ENCODE measurements around the gene VCAN. TPM values are rescaled to one million over a fixed set of nuclear protein-coding genes. Genes with fewer than 3 reads are reported as not detected.

The VCAN gene
- total RNA-seq, 2 donors from 2014 or later: 453 to 516 TPM

GRCh38 chr5:83586874-83587776 lies 115.6 kb downstream of the VCAN start:
- intact Hi-C loops (cut with DNase I): no loop called here
- DNase-seq (ENCODE audit: low spot score): no peak

- intact Hi-C loops (cut with DNase I): no loop called here
These were observed 118.2 kb downstream of the VCAN start for GRCh38 chr5:83589786-83590185.

GRCh38 chr5:83590966-83591365 lies 119.4 kb downstream of the VCAN start:
- intact Hi-C loops (cut with DNase I): no loop called here
- DNase-seq (ENCODE audit: low spot score): no peak

More at GRCh38 chr5:83589786-83590185, 118.2 kb downstream of the VCAN start:
- no peak for DNase-seq (ENCODE audit: low spot score)

DNA sequence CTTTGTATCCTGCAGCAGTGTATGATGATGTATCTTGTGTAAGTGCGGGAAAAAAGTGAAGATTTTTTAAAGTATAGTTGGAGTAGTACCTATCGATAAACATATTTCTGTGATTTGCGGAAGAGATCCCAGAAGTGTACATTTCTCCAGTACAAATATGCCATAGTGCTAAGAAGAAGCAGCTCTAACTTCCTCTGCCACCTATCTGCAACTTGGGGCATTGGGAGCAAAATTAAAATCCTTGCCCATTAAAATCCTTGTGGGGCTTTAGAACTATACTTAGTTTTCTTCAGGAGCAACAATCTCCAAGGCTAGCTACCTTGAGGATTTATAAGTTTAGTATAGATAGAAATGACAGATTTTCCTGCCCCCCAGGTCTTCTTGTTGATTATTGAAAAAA lies 123.7 kb downstream of the VCAN start:
- intact Hi-C loops (cut with DNase I): no loop called here
- no peak for DNase-seq (ENCODE audit: low spot score)

GRCh38 chr5:83608122-83608521 lies 136.6 kb downstream of the VCAN start:
- no peak for DNase-seq (ENCODE audit: low spot score)
- intact Hi-C loops (cut with DNase I): no loop called here

GRCh38 chr5:83614841-83615240 lies 143.3 kb downstream of the VCAN start:
- no peak for DNase-seq (ENCODE audit: low spot score)
- intact Hi-C loops (cut with DNase I): no loop called here

DNA sequence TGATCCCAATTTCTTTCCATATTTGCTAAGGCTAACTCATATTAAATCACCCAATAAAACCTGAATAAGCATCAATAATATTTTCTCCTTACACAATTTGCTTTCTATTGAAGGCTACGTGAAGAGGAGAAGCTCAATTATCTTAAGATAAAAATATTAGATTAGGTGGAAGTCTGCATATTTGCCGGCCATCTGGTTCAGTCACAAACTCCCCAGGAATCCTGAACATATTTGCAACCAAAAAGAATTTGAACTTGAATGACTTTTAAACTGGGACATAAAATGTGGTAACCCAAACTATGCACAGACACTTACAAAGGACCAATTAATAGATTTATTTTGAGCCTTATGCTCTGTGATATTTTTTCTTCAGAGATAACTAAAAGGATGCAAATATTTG lies 156.8 kb downstream of the VCAN start:
- DNase-seq (ENCODE audit: low spot score): no peak
- intact Hi-C loops (cut with DNase I): loop anchor here in 1 of 2 donors (5.0 kb wide), 1 partner anchor 979 kb away; no protein-coding TSS in a partner anchor

Other genes starting within 250 kb of the VCAN start
- under 1 TPM in 1 of 2 donors, not detected in 1; 0.14 TPM for gene HAPLN1, start 249.1 kb downstream of the VCAN start, total RNA-seq

Data from posterior vena cava (tissue), 2 donors.